ENCODE data around the gene SGIP1.
"Not testable (repeated sequence)": the region's sequence is repeated elsewhere in the genome, so short reads cannot be mapped to it uniquely, and the experiment has no call there.

Gene SGIP1

DNA sequence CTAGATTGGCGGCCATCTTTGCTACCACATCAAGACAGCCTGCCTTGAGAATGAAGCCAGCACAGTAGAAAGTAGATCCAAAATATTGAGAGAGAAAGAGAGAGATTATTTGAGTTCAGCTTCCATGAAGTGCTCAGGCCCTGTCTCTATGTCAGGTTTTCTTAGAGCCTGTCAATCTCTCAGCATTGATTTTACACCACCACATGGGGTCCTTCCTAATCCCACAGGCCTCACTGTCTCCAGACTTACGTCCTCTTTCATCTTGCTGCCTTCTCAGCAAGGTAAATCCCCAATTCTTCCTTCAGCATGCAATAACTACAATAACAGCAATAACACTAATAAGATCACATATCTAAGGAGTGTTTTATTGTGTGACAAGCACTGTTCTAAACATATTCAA lies 239.3 kb downstream of the SGIP1 start:
- DNase-seq = no peak

DNA sequence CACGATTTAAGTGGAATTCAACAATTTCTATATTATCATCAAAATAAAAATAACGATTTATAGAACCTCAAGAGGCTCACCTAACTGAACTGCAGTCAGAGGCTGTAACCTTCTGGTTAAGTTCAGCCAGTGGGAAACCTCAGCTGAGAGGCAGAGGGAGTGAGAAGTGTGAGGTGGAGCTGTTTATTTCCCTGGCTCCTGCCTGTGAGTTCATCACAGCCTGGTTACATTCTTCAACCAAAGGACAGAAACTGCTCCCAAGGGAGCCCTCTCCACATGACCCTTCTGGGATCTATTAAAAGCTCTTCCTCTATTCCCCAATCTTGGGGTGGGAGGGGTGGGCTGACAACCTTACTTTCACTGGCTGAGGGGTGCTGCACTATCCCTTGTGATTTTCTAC lies 240.5 kb downstream of the SGIP1 start:
- no peak for DNase-seq

DNA sequence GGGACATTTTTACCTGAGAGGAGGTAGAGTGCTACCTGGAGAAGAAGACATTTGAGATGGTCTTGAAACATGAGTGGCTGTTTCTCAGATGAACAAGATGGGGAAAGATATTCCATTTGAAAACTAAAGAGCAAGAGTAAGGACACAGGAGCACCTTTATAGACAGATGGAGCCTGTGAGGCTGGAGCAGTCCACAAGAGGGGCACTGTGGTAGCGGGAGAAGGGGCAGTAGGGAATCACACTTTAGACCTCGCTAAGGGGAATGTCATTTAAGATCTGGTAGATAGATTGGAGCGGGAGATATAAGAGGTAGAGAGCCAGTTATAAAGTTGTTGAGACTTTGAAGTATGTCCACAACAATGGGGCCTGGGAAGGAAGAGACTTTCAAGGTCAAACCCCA lies 241.7 kb downstream of the SGIP1 start:
- DNase-seq = no peak

DNA sequence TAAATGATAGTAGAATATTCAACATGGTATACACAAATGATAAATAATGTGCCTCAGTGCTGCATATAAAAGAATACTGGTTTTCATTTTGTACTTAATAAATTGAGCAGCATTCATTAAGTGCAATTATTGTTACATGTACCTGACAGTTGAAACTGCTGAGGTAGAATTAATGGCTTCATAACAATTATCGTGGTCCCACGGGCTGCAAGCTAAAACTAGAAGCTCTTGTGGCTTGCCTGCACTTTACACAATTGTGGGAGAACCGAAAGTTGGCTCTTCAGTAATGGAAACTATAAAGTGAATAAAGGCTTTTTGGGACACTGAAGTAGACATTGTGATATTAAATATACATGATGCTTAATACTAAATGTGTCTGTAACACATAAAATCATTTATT lies 243.9 kb downstream of the SGIP1 start:
- DNase-seq = no peak

DNA sequence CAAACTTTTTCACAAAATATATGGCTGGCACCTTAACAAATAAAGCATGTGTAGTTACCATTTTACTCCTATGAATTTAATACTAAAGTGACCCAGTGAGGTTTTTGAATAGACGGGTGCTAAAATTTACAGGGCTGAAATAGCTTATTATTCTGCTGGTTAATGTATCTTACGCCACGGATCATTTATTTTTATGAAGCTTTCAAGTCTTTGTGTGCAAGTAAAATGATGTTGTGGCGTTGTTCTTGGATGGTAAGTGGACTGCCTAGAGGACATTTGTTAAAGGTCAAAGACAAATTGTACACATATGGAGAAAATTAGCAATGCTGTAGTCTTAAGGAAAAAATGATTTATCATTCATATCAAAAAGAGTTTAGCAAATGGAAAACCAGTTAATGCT lies 244.3 kb downstream of the SGIP1 start:
- no peak for DNase-seq

DNA sequence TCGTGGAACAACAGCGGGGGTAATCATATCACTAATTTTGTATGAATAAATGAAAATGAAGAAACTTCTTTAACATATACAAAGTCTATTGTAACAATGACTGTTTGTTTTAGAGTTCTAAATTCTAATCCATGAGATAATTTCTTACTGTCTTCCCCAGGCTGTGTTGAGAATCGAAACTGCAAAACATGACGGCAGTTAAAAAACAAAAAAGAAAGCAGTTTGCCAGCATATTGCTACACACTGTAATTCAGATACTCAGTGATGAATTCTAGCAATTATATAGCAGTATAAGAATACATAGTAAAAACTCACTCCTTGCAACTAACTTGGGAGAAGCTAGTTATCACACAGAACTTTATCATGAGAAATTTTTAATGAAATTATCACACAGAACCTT lies 245.0 kb downstream of the SGIP1 start:
- no peak for DNase-seq

DNA sequence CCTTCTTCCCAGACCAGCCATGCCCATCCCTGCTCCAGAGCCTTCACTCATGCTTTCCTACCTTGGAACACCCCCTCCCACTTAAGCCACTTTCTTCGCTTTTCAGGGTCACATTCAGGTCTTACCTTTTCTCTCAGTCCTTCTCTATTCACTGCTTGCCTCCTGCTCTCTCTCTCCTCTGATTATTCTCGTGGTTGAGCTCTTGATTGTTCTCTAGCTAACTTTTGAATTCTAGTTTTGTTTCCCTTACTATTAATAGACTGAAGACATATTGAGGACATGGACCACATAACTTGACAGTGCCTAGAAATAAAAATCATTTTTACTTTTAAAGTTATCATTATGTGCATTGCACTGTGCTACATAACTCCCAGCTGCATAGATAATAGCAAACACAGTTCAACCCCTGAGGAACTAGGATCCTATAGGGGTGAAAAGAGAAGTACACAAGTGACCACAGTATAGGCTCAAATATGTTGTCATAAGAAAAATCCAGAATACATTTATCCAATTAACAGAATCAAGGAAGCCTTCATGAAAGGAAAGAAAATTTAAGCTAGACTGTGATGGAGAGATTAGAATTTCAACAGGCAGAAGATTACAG lies 245.6 kb downstream of the SGIP1 start:
- no peak for DNase-seq

DNA sequence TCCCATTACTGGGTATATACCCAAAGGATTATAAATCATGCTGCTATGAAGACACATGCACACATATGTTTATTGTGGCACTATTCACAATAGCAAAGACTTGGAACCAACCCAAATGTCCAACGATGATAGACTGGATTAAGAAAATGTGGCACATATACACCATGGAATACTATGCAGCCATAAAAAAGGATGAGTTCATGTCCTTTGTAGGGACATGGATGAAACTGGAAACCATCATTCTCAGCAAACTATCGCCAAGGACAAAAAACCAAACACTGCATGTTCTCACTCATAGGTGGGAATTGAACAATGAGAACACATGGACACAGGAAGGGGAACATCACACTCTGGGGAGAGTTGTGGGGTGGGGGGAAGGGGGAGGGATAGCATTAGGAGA lies 251.8 kb downstream of the SGIP1 start:
- not testable (repeated sequence) for DNase-seq

DNA sequence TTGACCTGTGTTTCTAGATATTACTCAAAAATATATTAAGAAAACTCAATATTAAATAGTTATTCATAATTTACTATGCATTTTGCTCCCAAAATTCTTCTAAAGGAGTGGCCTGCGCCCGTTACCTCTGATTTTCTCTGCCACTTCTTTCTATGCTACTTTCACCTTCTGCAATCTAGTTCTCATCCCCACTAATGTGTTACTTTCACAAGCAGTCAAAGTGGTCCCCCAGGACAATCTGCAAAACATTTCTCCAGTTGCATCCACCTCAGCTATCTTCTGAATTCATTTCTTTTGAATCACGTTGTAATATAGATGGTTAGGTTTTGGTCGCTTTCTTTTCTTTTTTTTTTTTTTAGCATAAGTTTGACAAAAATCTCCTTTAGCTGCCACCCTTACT lies 253.7 kb downstream of the SGIP1 start:
- DNase-seq = no peak

DNA sequence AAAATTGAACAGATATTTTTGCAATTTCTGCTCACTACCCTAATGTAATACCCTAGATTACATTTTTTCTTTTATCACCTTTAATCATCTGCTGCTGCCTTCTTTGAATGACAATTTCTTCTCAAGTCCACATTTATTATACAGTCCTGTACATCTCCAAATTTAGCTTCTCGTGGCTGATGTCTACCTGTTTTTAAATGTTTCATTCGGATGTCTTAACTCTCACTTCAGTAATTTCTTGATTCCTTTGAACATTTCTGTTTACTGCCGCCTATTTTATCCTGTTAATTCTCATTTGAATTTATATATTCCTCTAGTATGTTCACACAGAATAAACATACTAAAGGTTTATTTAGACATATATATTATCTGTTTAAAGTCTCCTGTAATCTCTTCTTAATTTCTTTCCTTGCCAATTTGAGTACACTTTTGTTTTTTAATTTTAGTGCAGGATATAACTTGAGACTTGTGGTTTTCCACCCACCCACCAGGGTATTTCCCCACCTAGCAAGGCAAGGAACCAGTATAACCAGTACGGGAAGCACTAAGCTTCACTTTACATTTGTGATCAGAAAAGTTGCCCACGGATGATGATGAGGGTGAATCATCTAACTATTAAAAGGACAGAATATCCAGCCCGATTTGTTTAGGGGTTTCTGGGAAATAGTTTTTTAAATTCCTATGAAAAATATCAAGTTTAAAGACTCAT lies 254.4 kb downstream of the SGIP1 start:
- no peak for DNase-seq

DNA sequence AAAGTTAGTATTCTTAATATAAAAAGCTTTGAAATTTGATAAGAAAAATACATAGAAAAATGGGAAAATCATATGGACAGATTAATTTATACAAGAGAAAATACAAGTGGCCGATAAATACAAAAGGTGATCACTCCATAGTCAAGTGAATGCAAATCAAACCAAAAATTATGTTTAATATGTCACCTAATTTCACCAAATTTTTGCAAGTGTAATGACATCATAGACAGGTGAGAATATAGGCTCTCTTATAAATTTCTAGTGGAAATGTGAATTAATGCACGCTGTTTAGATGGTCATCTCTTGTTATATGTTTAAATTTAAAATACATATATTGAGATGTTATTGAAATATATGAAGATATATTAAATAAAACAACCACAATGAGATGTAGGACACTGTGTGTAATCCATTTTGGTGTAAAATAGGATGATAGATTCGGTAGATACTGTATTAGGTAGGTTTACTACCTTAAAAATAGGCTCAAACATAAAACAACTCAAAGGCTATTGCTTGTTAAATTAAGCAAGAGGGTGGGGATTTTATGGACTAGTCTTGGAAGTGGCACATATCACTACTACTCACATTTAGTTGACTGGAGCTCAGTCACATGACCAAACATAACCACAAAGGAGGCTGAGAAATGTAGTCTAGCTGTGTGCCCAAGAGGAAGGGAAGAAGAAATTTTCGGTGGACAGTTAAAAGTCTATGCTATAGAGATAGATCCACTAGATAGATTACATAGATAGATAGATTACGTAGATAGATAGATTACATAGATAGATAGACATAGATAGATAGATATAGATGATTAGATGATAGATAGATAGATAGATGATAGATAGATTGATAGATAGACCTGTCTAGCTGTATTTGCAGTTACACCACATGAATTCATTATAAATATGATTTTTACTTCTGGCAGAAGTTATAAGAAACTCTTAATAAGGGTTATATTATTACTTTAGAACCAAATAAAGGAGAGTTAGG lies 258.0 kb downstream of the SGIP1 start:
- DNase-seq = no peak

DNA sequence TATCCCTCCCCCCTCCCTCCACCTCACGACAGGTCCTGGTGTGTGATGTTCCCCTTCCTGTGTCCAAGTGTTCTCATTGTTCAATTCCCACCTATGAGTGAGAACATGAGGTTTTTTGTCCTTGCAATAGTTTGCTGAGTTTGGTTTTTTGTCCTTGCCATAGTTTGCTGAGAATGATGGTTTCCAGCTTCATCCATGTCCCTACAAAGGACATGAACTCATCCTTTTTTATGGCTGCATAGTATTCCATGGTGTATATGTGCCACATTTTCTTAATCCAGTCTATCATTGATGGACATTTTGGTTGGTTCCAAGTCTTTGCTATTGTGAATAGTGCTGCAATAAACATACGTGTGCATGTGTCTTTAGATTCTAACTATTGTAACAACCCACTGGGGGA lies 261.9 kb downstream of the SGIP1 start:
- DNase-seq = not testable (repeated sequence)

Data from fibroblast of upper back skin (primary cell).